Stimulated activated CD4-positive, alpha-beta T cell treated with anti-CD3 and anti-CD28 coated beads, TNF-alpha, amount 100 ng/mL, for 48 hours (primary cell): ENCODE data around the gene PRRC2A.

Source experiments
- DNase-seq, 3 donors: peaks; one replicate each; pipeline ENCODE4 v3.0.0-alpha.2; 2020; ENCODE audit warnings: low read depth in 3 of 3

The PRRC2A gene

GRCh38 chr6:31622684-31623091 lies 2.2 kb downstream of the PRRC2A start:
- no peak for DNase-seq

GRCh38 chr6:31624070-31624469 lies 3.6 kb downstream of the PRRC2A start:
- no peak for DNase-seq

GRCh38 chr6:31626952-31627351 lies 6.4 kb downstream of the PRRC2A start:
- DNase-seq = no peak

- no peak for DNase-seq
Observed at GRCh38 chr6:31627690-31628287, 7.3 kb downstream of the PRRC2A start.

- DNase-seq = no peak
Observed at GRCh38 chr6:31629014-31629413, 8.5 kb downstream of the PRRC2A start.

GRCh38 chr6:31630177-31630934 lies 9.8 kb downstream of the PRRC2A start:
- no peak for DNase-seq

GRCh38 chr6:31631209-31631608 lies 10.7 kb downstream of the PRRC2A start:
- no peak for DNase-seq

GRCh38 chr6:31631681-31632278 lies 11.3 kb downstream of the PRRC2A start:
- DNase-seq = no peak

- no peak for DNase-seq
Observed at GRCh38 chr6:31632279-31632946, 11.9 kb downstream of the PRRC2A start.

GRCh38 chr6:31633447-31633846 lies 12.9 kb downstream of the PRRC2A start:
- DNase-seq = no peak

- no peak for DNase-seq
Observed at GRCh38 chr6:31634131-31634530, 13.6 kb downstream of the PRRC2A start.

- no peak for DNase-seq
Observed at GRCh38 chr6:31634969-31635575, 14.6 kb downstream of the PRRC2A start.

- DNase-seq = no peak
Observed at GRCh38 chr6:31636698-31637596, 16.4 kb downstream of the PRRC2A start.

- no peak for DNase-seq
Observed at GRCh38 chr6:31639043-31639442, 18.5 kb downstream of the PRRC2A start.

GRCh38 chr6:31639449-31639861 lies 18.9 kb downstream of the PRRC2A start:
- DNase-seq = no peak

GRCh38 chr6:31640612-31641011 lies 20.1 kb downstream of the PRRC2A start:
- DNase-seq = no peak

GRCh38 chr6:31641370-31641769 lies 20.9 kb downstream of the PRRC2A start:
- DNase-seq = no peak

GRCh38 chr6:31642798-31643570 lies 22.5 kb downstream of the PRRC2A start:
- DNase-seq = no peak

GRCh38 chr6:31643818-31644454 lies 23.4 kb downstream of the PRRC2A start:
- no peak for DNase-seq

- no peak for DNase-seq
Observed at GRCh38 chr6:31645325-31645724, 24.8 kb downstream of the PRRC2A start.
